Stimulated activated CD4-positive, alpha-beta T cell treated with anti-CD3 and anti-CD28 coated beads, TNF-alpha, amount 100 ng/mL, for 1 hour (primary cell): ENCODE results near the gene CMIP.

Experiments
- DNase-seq, 3 donors: peaks; one replicate each; pipeline ENCODE4 v3.0.0-alpha.2; 2020; ENCODE audit warnings: low read depth in 3 of 3, low spot score in 1 of 3

The CMIP gene

DNA sequence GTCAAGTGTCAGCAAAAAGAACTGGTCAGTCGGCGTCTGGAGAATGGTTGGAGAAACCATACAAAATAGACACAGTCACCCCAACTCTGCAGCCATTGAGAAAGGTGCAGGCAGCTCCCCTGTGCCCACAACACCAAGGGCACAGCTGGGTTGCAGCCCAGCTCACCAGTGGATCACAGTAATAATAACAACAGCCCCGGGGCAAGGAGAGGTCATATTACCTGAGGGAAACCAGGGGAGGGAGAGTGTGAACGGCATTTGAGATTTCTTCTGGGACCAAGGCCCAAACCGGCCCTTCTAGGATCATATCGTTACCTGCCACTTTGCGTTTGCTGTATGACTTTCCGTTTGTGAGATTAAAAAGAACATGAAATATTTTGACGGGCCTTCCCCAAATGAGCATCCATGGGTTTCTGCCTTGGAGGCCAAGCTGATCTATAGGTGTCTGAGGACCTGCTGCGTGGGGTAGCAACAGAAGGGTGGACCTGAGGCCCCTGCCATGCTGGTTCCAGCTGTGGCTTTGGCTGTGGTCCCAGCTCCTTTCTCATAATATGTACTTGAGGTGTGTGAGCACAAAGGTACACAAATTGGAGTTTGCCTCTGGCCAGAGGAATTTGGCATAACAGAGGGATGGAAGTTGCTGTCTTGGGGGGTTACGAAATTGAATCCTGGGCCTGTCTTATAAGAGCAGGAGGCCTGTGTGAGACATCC lies 154.6 kb downstream of the CMIP start:
- DNase-seq = no peak

DNA sequence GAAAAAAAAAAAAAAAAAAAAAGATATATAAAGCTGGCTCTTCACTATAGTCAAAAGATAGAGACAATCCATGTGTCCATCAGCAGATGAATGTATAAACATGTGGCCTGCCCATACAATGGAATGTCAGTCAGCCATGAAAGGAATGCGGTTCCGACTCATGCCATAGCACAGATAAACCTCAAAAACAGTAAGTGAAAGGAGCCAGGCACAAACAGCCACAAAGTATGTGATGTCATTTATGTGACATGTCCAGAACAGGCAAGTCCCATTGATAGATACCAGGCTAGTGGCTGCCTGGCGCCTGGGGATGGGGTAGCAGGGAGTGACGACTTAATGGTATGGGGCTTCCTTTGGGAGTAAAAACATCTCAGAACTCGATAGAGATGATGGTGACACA lies 155.7 kb downstream of the CMIP start:
- no peak for DNase-seq

DNA sequence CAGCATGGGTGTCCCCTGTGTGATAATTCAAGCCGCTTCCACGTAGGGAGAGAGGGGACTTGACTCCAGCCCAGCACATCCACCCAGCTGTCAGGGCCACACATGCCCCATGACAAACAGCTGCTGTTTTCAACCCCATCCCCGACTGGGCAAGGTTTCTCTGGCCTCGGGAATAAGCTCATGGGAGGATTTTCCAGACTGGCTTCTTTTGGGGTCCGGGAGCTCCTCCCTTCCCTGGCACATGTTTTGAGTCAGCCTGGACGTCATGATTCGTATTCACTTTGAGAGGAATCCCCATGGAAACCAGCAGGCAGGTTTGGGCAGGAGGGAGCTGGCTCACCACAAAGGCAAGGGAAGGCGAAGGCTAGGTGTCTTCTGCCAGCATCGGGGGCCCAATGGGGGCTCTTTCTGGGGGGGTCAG lies 156.4 kb downstream of the CMIP start:
- DNase-seq = no peak

DNA sequence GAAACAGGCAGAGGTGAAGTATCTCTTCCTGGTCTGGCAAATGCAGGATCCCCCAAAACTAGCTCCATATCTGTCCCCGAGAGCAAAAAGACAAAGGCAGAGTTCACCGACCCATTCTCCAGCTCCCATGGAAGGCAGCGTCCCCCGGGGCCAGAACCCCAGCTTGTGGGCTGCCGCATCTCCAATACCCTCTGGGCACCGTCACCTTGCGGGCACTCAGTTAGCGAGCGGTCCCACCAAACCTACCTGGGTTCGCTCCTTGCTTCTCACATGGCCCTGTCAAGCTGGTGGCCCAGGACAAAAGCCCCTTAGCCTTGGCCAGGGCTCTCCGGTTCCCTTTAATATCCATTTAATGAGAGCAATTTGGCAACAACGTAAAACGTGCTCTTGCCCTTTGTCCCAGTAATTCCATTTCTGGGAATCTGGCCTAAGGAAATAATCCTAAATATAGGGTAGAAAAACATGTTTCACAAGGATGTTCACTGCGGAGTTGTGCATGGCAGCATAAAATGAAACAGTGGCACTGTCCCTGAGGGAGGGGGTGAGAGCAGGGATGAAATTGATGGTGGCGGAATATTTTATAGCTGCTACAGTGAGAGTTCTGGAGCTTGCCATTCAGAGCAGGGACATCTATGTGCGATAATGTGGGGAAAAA lies 157.1 kb downstream of the CMIP start:
- DNase-seq = no peak

DNA sequence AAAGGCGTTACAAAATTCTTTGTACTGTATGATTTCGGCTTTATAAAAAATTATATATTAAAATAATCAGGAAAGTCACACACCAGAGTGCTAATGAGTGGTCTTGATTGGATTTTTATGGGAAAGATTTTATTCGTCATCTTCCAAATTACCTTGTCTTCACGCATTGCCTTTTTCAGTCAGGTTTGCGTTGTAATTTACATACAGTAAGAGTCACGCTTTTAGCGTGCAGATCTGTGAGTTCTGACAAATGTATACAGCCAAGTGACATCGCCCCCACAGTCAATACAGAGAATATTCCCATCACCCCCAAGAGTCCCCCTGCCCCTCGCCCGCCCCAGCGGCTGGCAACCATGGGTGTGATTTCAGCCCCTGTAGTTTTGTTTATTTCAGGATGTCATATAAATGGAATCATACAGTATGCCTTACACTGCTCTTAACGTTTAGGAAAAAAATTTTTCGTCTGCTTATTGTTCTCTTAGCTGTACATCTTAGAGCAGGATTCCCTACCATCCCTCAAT lies 157.7 kb downstream of the CMIP start:
- no peak for DNase-seq

DNA sequence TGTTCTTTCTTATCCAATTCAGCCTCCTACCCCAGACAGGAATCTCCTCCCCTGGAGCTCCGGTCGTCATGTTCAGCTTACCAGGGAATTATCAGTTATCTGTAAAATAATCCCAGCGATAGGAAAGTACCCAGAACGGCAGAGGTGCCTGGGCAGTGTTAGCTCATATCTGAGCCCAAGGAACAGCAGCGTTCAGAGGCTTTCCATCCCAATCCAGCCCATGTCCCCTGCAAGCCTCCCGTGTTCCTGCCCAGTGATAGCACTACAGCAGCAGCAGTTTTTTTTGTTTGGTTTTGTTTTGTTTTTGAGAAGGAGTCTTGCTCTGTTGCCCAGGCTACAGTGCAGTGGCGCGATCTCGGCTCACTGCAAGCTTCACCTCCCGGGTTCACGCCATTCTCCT lies 158.2 kb downstream of the CMIP start:
- DNase-seq = no peak

DNA sequence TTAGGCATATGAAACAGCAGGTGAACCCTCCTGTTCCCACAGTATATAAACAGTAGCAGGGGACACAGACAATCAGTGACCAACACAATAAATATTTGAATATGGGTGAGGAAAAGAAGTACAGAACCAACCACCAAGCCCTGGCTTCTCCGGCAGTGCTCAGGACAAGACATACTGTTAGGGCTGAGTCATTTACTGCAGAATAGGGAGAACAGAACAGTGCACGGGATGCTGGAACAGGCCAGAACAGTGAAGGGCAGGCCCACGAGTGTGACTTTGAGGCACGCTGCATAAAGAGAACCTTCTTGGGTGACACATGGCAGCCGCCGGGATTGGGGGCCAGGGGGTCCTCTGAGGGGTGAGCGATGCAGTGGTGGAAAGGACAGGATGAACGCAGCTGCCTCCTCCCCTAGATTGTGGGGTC lies 160.4 kb downstream of the CMIP start:
- DNase-seq = no peak

DNA sequence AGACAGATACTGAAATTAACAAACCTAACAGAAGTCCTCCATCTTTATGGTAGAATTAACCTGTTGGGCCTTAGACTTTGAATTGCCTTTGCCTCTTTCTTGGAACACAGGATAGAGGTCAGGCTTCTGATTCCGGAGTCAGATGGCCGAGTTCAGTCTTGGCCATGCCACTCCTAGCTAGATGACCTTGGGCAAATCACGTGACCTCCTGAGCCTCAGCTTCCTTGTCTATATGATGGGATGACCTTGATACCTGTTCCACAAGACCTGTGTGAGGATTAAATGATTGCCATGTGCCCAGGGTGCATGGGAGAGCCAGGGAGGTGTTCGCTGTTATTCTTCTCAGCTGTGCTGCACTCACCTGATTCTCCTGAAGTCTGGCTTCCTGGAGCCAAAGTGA lies 161.4 kb downstream of the CMIP start:
- DNase-seq = no peak

DNA sequence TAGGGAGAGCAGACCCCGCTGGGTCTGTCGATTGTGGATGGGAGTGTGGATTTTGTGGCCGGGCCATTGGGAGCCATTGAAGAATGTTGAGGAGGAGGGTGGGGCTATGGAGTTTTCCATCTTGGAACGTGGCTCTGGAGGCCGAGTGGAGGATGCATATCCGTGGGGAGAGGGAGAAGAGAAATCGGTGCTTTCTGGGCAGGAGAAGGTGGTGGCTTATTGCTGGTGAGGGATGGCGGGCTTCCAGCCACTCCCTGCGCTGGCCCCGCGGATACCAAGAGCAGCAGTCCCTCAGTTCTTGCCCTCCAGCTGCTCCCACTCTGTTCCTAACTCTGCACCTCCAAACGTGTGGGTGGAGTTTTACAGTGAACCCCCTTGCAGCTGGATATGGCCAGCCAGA lies 162.4 kb downstream of the CMIP start:
- no peak for DNase-seq

DNA sequence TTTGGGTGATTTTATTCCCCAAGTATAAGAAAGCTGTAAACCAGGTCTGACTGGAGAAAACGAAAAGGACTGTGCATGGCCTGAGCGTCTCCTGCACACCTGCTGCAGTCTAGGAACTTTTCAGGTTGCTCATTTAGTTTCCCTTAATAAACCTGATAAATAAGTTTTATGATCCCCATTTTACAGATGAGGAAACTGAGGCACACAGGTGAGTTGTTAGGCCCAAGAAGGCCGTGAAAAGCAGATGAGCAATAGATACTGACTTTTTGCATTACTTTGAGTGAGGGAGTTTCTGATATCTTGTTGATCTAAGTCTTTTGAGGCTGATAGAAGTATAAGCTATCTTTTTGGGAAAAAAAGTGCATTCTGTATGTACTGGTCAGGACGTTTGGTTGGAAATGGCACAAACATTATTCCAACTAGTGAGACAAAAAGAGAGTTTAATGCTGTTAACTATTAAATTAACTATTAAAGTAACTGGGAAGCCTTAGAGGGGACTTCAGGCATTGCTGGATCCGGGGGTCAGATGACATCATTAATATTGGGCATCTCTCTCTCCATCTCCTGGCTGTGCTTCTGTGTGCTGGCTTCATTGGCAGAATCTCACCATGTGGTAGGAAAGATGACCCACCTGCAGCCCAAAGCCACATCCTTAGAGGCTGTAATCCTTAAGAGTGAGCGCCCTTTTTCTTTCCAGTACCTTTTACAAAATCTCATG lies 163.4 kb downstream of the CMIP start:
- DNase-seq = no peak

DNA sequence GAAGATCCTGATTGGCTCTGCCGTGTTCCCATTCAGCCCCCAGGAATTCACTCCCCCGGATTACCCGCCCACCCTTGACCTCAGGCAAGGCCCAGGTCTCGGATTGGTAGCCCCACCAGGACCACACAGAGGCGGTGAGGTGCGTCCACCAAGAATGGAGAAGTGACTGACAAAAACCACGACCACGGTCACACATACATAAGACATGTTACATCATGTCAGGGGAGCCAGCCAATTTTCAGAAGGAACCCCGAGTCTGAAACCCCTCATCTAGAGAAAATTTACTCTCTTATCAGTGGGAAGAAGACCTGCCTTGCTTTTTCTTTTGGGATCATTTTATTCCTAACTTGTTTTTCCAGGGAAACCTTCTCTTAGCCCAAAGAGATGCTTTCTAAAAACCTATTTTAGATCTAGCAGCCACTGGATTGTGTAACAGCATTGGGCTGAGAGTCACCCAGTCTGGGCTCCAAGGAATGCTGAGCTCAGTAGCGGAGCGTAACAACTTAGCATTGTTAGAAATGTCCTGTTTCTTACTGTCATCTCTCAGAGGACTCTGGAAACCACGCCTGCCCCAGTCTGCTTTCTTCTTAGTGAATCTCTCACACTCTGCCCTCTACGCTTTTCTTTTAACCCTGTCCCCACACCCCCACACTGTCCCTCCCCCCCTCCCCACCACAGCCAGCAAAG lies 164.1 kb downstream of the CMIP start:
- DNase-seq = no peak

DNA sequence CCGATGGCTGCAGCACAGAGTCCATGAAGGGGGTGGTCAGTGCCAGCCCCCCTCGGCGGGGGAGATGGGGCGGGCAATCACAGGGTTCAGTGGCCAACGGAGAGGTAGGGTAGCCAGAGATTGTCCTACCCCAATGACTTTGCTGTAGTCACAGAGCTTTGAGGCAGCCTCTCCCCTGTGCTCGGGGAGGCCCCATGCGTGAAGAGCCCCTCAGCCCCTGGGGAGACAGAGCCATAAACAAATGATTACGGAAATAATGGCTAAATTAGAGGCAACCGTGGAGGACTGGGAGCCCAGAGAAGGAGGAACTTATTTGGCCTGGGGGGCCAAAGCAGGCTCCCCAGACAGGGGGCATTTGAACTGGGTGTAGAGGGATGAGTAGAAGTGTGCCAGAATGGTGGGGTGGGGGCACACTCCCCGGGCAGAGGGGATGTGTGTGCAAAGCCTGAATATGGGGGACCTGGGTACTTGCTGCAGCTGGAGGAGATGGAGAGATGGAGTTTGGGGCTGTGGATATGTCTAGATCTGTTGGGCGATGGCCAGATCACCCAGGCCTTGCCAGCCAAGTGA lies 164.8 kb downstream of the CMIP start:
- DNase-seq = no peak

DNA sequence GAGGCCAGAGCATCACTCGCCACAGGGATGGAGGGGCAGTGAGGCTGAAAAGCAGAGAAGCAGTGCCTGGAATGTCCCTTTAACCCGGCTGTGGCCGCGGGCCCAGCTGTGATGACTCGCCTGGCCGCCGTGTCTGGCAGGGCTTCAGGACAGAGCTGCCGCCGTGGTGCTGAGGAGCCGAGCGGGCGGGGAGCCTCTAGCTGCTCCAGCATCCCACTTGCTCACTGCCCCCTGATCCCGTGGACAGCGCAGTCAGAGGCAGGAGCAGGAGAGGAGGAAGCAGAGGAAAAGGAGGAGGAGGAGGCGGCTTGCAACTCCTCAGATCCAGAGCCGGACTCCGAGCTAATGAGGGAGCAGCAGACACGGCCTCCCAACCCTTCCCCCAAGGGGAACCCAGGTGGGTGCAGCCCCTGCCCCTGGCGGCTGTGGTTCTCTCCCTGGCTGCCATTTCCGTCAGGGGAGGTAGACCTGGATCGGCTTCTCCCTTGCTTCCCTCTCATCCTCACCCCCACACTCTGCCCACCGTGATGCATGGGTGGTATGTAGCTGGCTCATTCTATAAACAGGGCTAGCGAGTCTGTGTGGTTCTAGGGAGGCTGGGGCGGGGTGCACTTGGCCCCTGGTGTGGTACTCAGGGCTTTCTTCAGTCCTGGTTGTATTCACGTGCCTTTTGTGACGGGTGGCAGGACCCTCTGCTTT lies 165.7 kb downstream of the CMIP start:
- DNase-seq = no peak

DNA sequence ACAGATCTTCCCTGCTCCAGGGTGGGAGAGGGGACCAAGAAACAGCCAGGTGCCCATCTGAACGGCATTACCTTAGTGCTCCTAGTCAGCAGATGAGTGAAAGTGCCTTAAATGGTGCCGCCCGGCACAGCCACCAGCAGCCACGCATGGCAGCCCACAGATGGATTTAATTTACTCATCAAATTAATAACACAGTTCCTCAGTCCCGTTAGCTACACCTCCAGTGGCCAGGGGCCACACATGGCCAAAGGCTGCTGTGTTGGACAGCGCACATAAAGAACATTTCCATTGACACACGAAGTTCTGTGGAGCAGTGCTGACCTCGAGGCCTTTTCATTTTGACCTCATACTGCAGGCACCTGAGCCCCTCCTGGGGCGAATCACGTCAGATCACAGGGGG lies 166.3 kb downstream of the CMIP start:
- DNase-seq = no peak

DNA sequence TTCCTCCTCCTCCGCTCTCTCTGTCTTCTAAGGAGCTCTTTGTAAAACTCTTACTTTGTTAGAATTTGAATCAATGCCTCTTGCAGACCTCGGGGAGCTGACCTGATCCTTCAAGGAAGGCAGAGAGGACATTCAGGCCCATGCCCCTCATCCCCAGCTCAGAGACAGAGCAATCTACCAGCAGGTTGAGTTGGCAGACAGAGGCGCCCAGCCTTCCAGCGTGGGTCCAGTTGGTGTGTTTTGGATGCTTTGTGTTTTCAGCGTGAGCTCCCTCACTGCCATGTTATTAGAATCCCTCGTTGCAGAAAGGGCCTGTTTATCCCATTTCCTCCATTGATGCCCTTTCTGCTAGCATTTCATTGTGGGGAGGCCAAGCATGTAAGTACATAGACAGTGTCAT lies 167.1 kb downstream of the CMIP start:
- DNase-seq = no peak

DNA sequence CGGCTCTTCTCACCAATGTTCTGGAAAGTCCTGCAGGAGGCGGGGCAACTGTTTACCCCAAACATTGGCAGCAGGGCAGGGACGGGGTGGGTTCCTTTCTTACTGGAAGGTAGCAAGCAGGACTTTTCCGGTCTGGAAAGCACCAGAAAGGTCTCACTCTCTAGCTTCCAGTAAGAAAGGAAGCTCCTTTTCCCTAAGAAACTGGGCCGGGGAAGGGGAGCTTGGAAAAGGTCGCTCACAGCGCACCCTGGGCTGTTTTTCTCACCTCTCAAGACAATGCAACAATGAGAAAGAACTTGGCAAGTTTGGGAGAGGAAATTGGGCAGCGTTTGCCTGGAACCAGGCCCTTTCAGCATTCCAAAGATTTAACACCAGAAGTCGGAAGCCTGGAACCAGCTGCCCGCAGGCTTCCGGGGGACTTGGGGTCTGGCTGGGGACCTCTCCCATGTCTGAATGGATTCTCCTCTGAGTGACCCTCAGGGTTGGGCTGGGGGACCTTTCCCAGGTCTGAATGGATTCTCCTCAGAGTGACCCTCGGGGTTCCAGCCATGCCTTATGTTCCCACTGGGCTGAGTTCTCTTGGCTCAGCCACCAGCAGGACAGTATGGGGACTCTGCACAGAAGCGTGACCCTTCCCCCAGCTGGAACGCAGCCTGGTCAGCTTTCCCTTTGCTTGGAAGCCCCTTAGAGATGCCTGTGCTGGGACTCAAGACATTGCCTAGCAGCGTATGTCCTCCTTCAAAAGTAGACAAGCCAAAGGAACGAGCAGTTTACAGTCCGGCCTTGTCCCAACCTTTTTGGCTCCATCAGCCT lies 167.9 kb downstream of the CMIP start:
- no peak for DNase-seq

DNA sequence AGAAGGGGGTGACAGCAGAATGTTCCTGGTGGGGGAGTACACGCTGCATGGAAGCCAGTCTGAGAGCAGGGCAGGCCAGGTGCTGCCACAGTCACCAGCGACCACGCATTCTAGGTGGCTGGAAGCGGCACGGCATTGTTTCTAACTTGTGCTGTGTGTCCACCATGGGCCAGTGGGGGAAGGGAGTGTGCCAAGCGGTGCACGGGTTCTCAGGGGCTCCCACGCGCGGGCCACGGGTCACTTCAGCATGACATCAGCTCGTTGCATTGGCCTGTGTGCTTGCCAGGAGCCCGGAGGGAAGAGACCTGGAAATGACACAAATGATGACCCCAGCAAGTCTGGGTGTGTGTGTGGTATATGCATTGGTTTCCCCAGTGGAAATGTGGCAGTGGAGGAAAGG lies 169.6 kb downstream of the CMIP start:
- DNase-seq = no peak

DNA sequence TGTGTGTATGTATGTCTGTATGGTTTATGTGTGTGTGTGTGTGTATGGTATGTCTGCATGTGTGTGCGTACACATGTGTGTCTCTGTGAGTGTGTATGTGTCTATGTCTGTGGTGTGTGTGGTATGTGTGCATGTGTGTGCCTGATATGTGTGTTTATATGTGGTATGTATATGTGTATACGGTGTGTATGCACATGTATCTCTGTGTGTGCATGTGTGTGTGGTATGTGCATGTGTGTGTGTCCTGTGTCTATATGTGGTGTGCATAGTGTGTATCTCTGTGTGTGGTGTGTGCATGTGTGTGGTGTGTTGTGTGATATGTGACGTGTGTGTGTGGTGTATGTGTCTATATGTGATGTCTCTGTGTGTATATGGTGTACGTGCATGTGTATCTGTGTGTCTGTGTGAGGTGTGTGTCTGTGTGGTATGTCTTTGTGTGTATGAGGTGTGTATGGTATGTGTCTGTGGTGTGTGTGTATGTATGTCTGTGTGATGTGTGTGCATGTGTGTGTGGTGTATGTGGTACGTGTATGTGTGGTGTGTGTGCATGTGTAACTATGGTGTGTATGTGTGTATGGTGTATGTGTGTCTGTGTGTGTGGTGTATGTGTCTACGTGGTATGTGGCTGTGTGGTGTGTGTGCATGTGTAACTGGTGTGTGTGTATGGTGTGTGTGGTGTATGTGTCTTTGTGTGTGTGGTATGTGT lies 170.2 kb downstream of the CMIP start:
- DNase-seq = no peak

DNA sequence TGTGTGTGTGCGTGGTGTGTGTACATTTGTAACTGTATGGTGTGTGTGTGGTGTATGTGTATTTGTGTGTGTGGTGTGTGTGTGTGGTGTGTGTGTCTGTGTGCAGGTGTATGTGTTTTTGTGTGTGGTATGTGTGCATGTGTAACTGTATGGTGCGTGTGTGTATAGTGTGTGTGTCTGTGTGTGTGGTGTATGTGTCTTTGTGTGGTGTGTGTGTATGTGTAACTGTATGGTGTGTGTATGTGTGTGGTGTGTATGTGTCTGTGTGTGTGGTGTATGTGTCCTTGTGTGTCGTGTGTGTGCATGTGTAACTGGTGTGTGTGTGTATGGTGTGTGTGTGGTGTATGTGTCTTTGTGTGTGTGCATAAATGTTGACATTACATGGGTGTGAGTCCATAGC lies 170.8 kb downstream of the CMIP start:
- DNase-seq = no peak
